Prostate gland (tissue), 2 donors: ENCODE data around the gene ORAI2. TPM values are rescaled to one million over a fixed set of nuclear protein-coding genes. Genes with fewer than 3 reads are reported as not detected.

Experiments used
- DNase-seq: peaks from one replicate; pipeline ENCODE4 v3.0.0-alpha.2; 2019; ENCODE audit warnings: low spot score
- H3K27ac ChIP-seq, 2 donors: fragments of 200-600 bp; sonication (generic); 2 replicates each; pipeline ENCODE4 v1.5.1; 2017 to 2019
- H3K27me3 ChIP-seq: fragments of 200-600 bp; sonication (generic); replicated peaks from 2 replicates; pipeline ENCODE4 v1.5.1; 2019; ENCODE audit not compliant: insufficient read depth
- H3K36me3 ChIP-seq, 2 donors: fragments of 200-600 bp; sonication (generic); 1 replicate in 1 of 2; 2 replicates in 1 of 2; pipeline versions ENCODE4 v1.5.1 to v1.8.1; 2017 to 2019
- H3K4me1 ChIP-seq: fragments of 200-600 bp; sonication (generic); replicated peaks from 2 replicates; pipeline ENCODE4 v1.5.1; 2019
- H3K4me3 ChIP-seq, 2 donors: fragments of 200-600 bp; sonication (generic); 2 replicates each; pipeline ENCODE4 v1.5.1; 2017 to 2019
- H3K9me3 ChIP-seq: fragments of 200-600 bp; sonication (generic); 2 replicates; pipeline ENCODE4 v1.5.1; 2017
- CTCF ChIP-seq, 4 experiments: fragments of 200-600 bp in 2 of 4; fragments of 450-650 bp in 2 of 4; sonication (generic) in 2 of 4; IDR thresholded peaks; 1 replicate in 3 of 4; 2 replicates in 1 of 4; pipeline ENCODE4 v1.5.1; 2016 to 2019; ENCODE audit warnings: antibody characterized with exemption in 4 of 4, mild to moderate bottlenecking in 2 of 4, moderate library complexity in 2 of 4
- POLR2A ChIP-seq: fragments of 450-650 bp; IDR thresholded peaks from one replicate; pipeline ENCODE4 v1.6.1; 2016; ENCODE audit warnings: antibody characterized with exemption, mild to moderate bottlenecking
- POLR2AphosphoS5 ChIP-seq: sonication (generic); formaldehyde crosslinking; IDR thresholded peaks from one replicate; pipeline ENCODE4 v1.6.1; 2017; ENCODE audit warnings: antibody characterized with exemption
- WGBS: methylation state at CpG from one replicate; pipeline ENCODE4 v1.1.5; 2018; 5-methylcytosine and 5-hydroxymethylcytosine counted together
- intact Hi-C: fragments of 100-400 bp; cut with DNase I; formaldehyde crosslinking; loops from one replicate; pipeline ENCODE4 v1.14.2; 2022
- total RNA-seq, 2 donors: library from RNA; depleted of rRNA; stranded (reverse); fragments of >200 nt; gene quantifications; one replicate each; pipeline ENCODE4 v1.1.0, GENCODE V29; 2016

The ORAI2 gene
- total RNA-seq, 2 donors from 2014 or later, result 20.5 to 24.8 TPM

- Histone ChIP-seq H3K27me3 (no peaks in the 10 kb centered on the region), H3K9me3 (no peaks in the 10 kb centered on the region), H3K4me1 (peaks cover 4% of the 10 kb centered on the region), H3K27ac (no peak overlapping the region), H3K4me3 (no peak overlapping the region), H3K36me3 (no peaks in the 10 kb centered on the region)
- 93% methylated on average over 1 of the region's 1 CpG for WGBS
- intact Hi-C loops, result no loop called here
- TF ChIP-seq POLR2AphosphoS5, result no peak
- TF ChIP-seq CTCF (IDR thresholded peaks at IDR 0.05), result no peak
- TF ChIP-seq POLR2A, result no peak
- DNase-seq, result no peak
Measured at GRCh38 chr7:102392330-102392729, 41.0 kb upstream of the ORAI2 start.

DNA sequence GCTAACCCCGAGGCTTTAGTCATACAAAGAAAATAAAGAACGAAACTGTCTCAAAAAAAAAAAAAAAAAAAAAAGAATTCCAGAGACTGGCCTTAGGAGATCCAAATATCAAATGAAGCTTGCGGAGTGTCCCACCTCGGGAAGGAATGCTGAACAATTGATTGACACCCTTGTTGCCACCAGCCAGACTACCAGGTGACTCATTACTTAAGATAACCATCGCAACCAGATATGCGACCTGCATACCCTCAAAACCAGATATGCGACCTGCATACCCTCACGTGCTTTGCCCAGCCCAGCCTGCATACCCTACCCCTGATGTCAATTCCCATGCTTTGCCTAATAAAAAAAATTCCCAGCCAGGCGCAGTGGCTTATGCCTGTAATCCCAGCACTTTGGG lies 39.9 kb upstream of the ORAI2 start:
- no peak overlapping the region for H3K27ac ChIP-seq
- H3K27me3 ChIP-seq, result no peaks in the 10 kb centered on the region
- peaks cover 5% of the 10 kb centered on the region for H3K4me1 ChIP-seq
- 78% methylated on average over 9 of the region's 9 CpGs for WGBS
- no peak overlapping the region for H3K4me3 ChIP-seq
- TF ChIP-seq POLR2AphosphoS5 (no peak), POLR2A (no peak), CTCF (IDR thresholded peaks at IDR 0.05) (no peak)
- H3K9me3 ChIP-seq, result no peaks in the 10 kb centered on the region
- no peaks in the 10 kb centered on the region for H3K36me3 ChIP-seq
- intact Hi-C loops, result no loop called here
- no peak for DNase-seq

DNA sequence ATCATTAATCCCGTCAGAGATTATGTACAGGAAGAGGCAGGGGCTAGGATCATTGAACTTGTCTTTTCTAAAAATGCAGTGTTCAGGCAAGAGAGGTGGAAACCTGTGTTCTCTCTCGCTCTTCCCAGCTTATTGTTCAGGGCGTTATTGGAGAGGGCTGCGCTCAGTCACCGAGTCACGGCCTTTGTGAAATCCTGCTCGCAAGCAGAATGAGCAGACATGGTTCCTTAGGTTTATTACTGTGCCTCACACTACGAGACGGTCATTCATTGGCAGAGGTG lies 37.8 kb upstream of the ORAI2 start:
- peaks cover 5% of the 10 kb centered on the region for H3K4me1 ChIP-seq
- H3K4me3 ChIP-seq, result peak overlapping the region; percentile 87 to 89
- H3K27ac ChIP-seq, result peak overlapping the region; percentile 89 to 92
- no peaks in the 10 kb centered on the region for H3K27me3 ChIP-seq
- 6% methylated on average over 9 of the region's 9 CpGs for WGBS
- peaks cover 0 to 6% of the 10 kb centered on the region in 2 donors for H3K36me3 ChIP-seq
- intact Hi-C loops, result no loop called here
- DNase-seq, result no peak
- no peaks in the 10 kb centered on the region for H3K9me3 ChIP-seq
- TF ChIP-seq POLR2AphosphoS5 (no peak), POLR2A (no peak), CTCF (IDR thresholded peaks at IDR 0.05) (no peak)

DNA sequence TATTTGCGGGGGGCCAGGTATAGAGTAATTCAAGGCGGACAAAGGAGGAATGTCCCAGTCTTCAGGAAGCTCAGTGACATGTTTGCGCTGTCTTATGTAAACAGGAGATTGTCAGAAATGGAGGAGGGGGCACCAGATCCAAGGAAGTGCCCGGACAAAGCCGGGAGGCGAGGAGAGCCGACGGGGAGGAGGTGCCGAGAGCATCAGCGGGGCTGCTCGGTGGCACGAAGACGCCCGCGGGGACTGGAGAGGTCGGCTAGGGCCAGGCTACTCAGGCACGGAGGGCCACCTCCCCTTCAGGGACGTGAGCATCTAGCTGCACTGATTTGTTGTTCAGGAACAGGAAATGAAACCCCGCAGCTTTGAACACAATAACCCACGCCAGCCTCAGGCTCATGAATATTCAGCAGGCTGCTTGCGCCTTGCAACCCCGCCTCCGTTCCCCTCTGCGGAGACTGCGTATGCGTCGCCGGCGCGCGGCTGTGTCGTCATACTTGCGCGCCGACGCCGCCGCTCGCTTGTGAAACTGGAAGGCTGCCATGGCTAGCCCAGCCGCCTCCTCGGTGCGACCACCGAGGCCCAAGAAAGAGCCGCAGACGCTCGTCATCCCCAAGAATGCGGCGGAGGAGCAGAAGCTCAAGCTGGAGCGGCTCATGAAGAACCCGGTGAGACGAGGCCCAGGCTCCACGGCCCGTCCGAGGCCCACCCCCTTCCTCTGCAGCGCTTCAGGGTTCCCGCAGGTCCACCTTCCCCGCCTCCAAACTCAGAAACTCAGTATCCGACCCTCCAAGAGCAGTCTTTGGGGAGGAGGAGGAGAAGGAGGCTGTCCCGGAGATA lies 37.3 kb upstream of the ORAI2 start, which contains the start of gene PRKRIP1:
Gene PRKRIP1, plus strand, starts transcription at position 491 of the 837 bp plus-strand sequence. Its CDS starts 49 bp downstream, at position 540.
- intact Hi-C loops, result no loop called here

More for the DNA sequence above, 37.3 kb upstream of the ORAI2 start, which contains the start of gene PRKRIP1:
- TF ChIP-seq POLR2AphosphoS5, result peak; percentile 86
- TF ChIP-seq POLR2A, result peak; percentile 60
- TF ChIP-seq CTCF (IDR thresholded peaks at IDR 0.05), result peak in 1 of 4 experiments; percentile 5
- WGBS, result under 1% methylated on average over 56 of the region's 59 CpGs
- Histone ChIP-seq H3K4me3 (peak within 1 kb of the TSS; percentile 87 to 89), H3K27ac (peak within 1 kb of the TSS; percentile 89 to 92), H3K36me3 (peaks cover 0 to 6% of the 10 kb centered on the region in 2 donors), H3K9me3 (no peaks in the 10 kb centered on the region), H3K4me1 (peaks cover 5% of the 10 kb centered on the region), H3K27me3 (no peaks in the 10 kb centered on the region)
- DNase-seq, result peak; percentile 86
